H1 (cell line): ENCODE results near the gene SPINT1. TPM values are rescaled to one million over a fixed set of nuclear protein-coding genes. Genes with fewer than 3 reads are reported as not detected.

ENCODE experiments used
- CTCF ChIA-PET: fragments of 300-600 bp; sonication (Branson Sonifier 250); formaldehyde crosslinking; loops from one replicate; lab custom pipeline; 2021; ENCODE audit not compliant: partially characterized antibody; lab: Charles Lee
- POLR2A ChIA-PET: fragments of 300-600 bp; sonication (Branson Sonifier 250); formaldehyde crosslinking; loops from one replicate; lab custom pipeline; 2021; ENCODE audit warnings: inconsistent platforms; ENCODE audit not compliant: partially characterized antibody; lab: Charles Lee
- DNase-seq, 2 experiments: peaks; one replicate each; pipeline versions ENCODE4 v3.0.0 to v3.0.0-alpha.2; 2010 to 2022; ENCODE audit warnings: low spot score in 2 of 2, low read depth in 1 of 2, mixed read lengths in 1 of 2
- FAIRE-seq: peaks from 2 replicates; lab custom pipeline; 2011; peaks lifted over from hg19 to GRCh38; lab: Jason Lieb, UNC
- H2AFZ ChIP-seq: 2 replicates; pipeline ENCODE4 v1.8.1; 2012; ENCODE audit warnings: low read length, inconsistent platforms
- H2AK5ac ChIP-seq: 2 replicates; pipeline ENCODE4 v1.6.1; 2013; ENCODE audit warnings: low read depth, low read length
- H2BK120ac ChIP-seq: replicated peaks from 2 replicates; pipeline ENCODE3; 2013; ENCODE audit warnings: low read depth, low read length, inconsistent platforms
- H2BK12ac ChIP-seq: 2 replicates; pipeline ENCODE4 v1.6.1; 2013; ENCODE audit warnings: low read depth, low read length
- H2BK15ac ChIP-seq: 2 replicates; pipeline ENCODE4 v1.6.1; 2013; ENCODE audit warnings: low read length
- H2BK20ac ChIP-seq: 2 replicates; pipeline ENCODE4 v1.6.1; 2013; ENCODE audit warnings: low read length
- H2BK5ac ChIP-seq: 2 replicates; pipeline ENCODE4 v1.6.1; 2013; ENCODE audit warnings: low read depth, low read length
- H3K14ac ChIP-seq: 2 replicates; pipeline ENCODE4 v1.6.1; 2013; ENCODE audit warnings: inconsistent platforms; ENCODE audit not compliant: insufficient read length
- H3K18ac ChIP-seq: 2 replicates; pipeline ENCODE4 v1.6.1; 2013; ENCODE audit warnings: low read length; ENCODE audit errors: extremely low read depth
- H3K23ac ChIP-seq: 2 replicates; pipeline ENCODE4 v1.6.1; 2013; ENCODE audit warnings: inconsistent platforms; ENCODE audit not compliant: insufficient read length
- H3K23me2 ChIP-seq: 2 replicates; pipeline ENCODE4 v1.6.1; 2013; ENCODE audit warnings: low read depth, low read length
- H3K27ac ChIP-seq: 2 replicates; pipeline ENCODE4 v1.6.1; 2011; ENCODE audit warnings: low read depth, low read length, inconsistent platforms
- H3K27me3 ChIP-seq, 4 experiments: replicated peaks in 1 of 4; 1 replicate in 1 of 4; 2 replicates in 3 of 4; pipeline versions ENCODE4 v1.6.1 to v1.8.1; 2011 to 2013; ENCODE audit warnings: low read length in 3 of 4, mild to moderate bottlenecking in 3 of 4, inconsistent platforms in 2 of 4, mixed read lengths in 2 of 4, moderate library complexity in 1 of 4; ENCODE audit not compliant: control insufficient read depth in 3 of 4, insufficient read depth in 3 of 4; ENCODE audit errors: extremely low read depth in 1 of 4
- H3K36me3 ChIP-seq, 4 experiments: 2 replicates each; pipeline versions ENCODE4 v1.6.1 to v1.8.1; 2011 to 2013; ENCODE audit warnings: mild to moderate bottlenecking in 4 of 4, low read length in 3 of 4, moderate library complexity in 2 of 4, control low read depth in 1 of 4, inconsistent platforms in 1 of 4; ENCODE audit not compliant: insufficient read depth in 4 of 4, control insufficient read depth in 2 of 4
- H3K4ac ChIP-seq: replicated peaks from 2 replicates; pipeline ENCODE3; 2013; ENCODE audit warnings: low read length, low read depth, mixed read lengths, inconsistent platforms; ENCODE audit not compliant: insufficient read length
- H3K4me1 ChIP-seq, 4 experiments: replicated peaks in 1 of 4; 1 replicate in 1 of 4; 2 replicates in 3 of 4; pipeline versions ENCODE4 v1.6.1 to v1.8.1; 2011 to 2013; ENCODE audit warnings: low read length in 3 of 4, inconsistent platforms in 2 of 4, mixed read lengths in 1 of 4; ENCODE audit not compliant: insufficient read depth in 4 of 4, control insufficient read depth in 3 of 4
- H3K4me2 ChIP-seq, 2 experiments: 2 replicates each; pipeline versions ENCODE4 v1.6.1 to v1.8.1; 2011 to 2013; ENCODE audit warnings: low read depth in 2 of 2, low read length in 2 of 2, control low read depth in 1 of 2, inconsistent platforms in 1 of 2, mild to moderate bottlenecking in 1 of 2; ENCODE audit not compliant: insufficient read depth in 1 of 2
- H3K4me3 ChIP-seq, 4 experiments: fragments of 200-600, 300-600 bp in 1 of 4; sonication (generic), shearing (Covaris generic), sonication (Bioruptor Twin) in 1 of 4; 2 replicates each; pipeline versions ENCODE4 v1.5.1 to v1.8.1; 2011 to 2016; ENCODE audit warnings: low read length in 4 of 4, low read depth in 3 of 4, control low read depth in 2 of 4, inconsistent platforms in 2 of 4, mild to moderate bottlenecking in 2 of 4, mixed read lengths in 1 of 4, moderate library complexity in 1 of 4; ENCODE audit not compliant: insufficient read depth in 2 of 4; ENCODE audit errors: extremely low read depth in 1 of 4
- H3K56ac ChIP-seq: replicated peaks from 2 replicates; pipeline ENCODE3; 2013; ENCODE audit warnings: low read depth, mild to moderate bottlenecking, mixed read lengths, low read length, inconsistent platforms; ENCODE audit not compliant: insufficient read length
- H3K79me1 ChIP-seq: 2 replicates; pipeline ENCODE4 v1.6.1; 2013; ENCODE audit warnings: low read depth, low read length, control low read depth
- H3K79me2 ChIP-seq, 2 experiments: 2 replicates each; pipeline versions ENCODE4 v1.6.1 to v1.8.1; 2012 to 2013; ENCODE audit warnings: low read length in 2 of 2, mild to moderate bottlenecking in 2 of 2, inconsistent platforms in 1 of 2; ENCODE audit not compliant: insufficient read depth in 2 of 2, control insufficient read depth in 1 of 2
- H3K9ac ChIP-seq, 4 experiments: replicated peaks in 1 of 4; 1 replicate in 1 of 4; 2 replicates in 3 of 4; pipeline versions ENCODE4 v1.6.1 to v1.8.1; 2011 to 2013; ENCODE audit warnings: low read depth in 3 of 4, low read length in 3 of 4, control low read depth in 2 of 4, mild to moderate bottlenecking in 2 of 4, moderate library complexity in 2 of 4, inconsistent platforms in 1 of 4; ENCODE audit errors: extremely low read depth in 1 of 4
- H3K9me3 ChIP-seq, 2 experiments: 2 replicates each; pipeline versions ENCODE4 v1.6.1 to v1.8.1; 2012 to 2013; ENCODE audit warnings: mild to moderate bottlenecking in 2 of 2, moderate library complexity in 2 of 2, control low read depth in 1 of 2, inconsistent platforms in 1 of 2, low read depth in 1 of 2, low read length in 1 of 2, mixed read lengths in 1 of 2; ENCODE audit not compliant: insufficient read depth in 2 of 2
- H4K20me1 ChIP-seq, 2 experiments: replicated peaks in 1 of 2; 2 replicates each; pipeline versions ENCODE3 to v1.8.1; 2011 to 2013; ENCODE audit warnings: inconsistent platforms in 2 of 2, low read length in 2 of 2, mild to moderate bottlenecking in 1 of 2; ENCODE audit not compliant: insufficient read depth in 2 of 2, control insufficient read depth in 1 of 2
- H4K5ac ChIP-seq: 2 replicates; pipeline ENCODE4 v1.6.1; 2013; ENCODE audit warnings: low read length, low read depth, mixed read lengths, inconsistent platforms; ENCODE audit not compliant: insufficient read length
- H4K8ac ChIP-seq: 2 replicates; pipeline ENCODE4 v1.8.0; 2013; ENCODE audit warnings: mild to moderate bottlenecking, moderate library complexity, low read length, inconsistent platforms; ENCODE audit not compliant: insufficient read depth; ENCODE audit errors: extremely low read depth
- H4K91ac ChIP-seq: replicated peaks from 2 replicates; pipeline ENCODE3; 2013; ENCODE audit warnings: low read length, mixed read lengths, inconsistent platforms; ENCODE audit not compliant: insufficient read length
- ATF2 ChIP-seq: IDR thresholded peaks from 2 replicates; pipeline ENCODE4 v1.6.1; 2012; ENCODE audit warnings: low read length, inconsistent platforms
- CREB1 ChIP-seq: IDR thresholded peaks from 2 replicates; pipeline ENCODE4 v1.6.1; 2012; ENCODE audit warnings: inconsistent platforms
- CTBP2 ChIP-seq: IDR thresholded peaks from 2 replicates; pipeline ENCODE4 v1.7.0; 2011; ENCODE audit warnings: borderline replicate concordance, mild to moderate bottlenecking, moderate library complexity, mixed read lengths, low read length; ENCODE audit not compliant: insufficient read depth, insufficient read length
- EZH2 ChIP-seq: fragments of 200-600 bp; sonication (generic); IDR thresholded peaks from 2 replicates; pipeline ENCODE4 v1.7.1; 2012; ENCODE audit warnings: low read depth, mild to moderate bottlenecking, moderate library complexity, low read length, inconsistent platforms; ENCODE audit not compliant: severe bottlenecking
- JUND ChIP-seq: IDR thresholded peaks from 2 replicates; pipeline ENCODE4 v1.6.1; 2011; ENCODE audit warnings: mild to moderate bottlenecking, improper control_type of control experiment, low read length
- KDM4A ChIP-seq: IDR thresholded peaks from one replicate; pipeline ENCODE4 v1.7.1; 2012; ENCODE audit warnings: low read depth, mild to moderate bottlenecking, moderate library complexity, low read length, inconsistent platforms; ENCODE audit not compliant: severe bottlenecking
- PHF8 ChIP-seq: fragments of 200-600 bp; sonication (generic); conservative IDR thresholded peaks from 2 replicates; pipeline ENCODE4 v1.7.1; 2012; ENCODE audit warnings: low read depth, mild to moderate bottlenecking, inconsistent platforms, low read length, moderate library complexity
- POLR2A ChIP-seq, 2 experiments: IDR thresholded peaks; 1 replicate in 1 of 2; 2 replicates in 1 of 2; pipeline ENCODE4 v1.6.1; 2011; ENCODE audit warnings: low read depth in 2 of 2, low read length in 2 of 2, mild to moderate bottlenecking in 2 of 2; ENCODE audit errors: control extremely low read depth in 1 of 2
- POLR2AphosphoS5 ChIP-seq: IDR thresholded peaks from 2 replicates; pipeline ENCODE4 v1.6.1; 2011; ENCODE audit warnings: low read depth, low read length
- RFX5 ChIP-seq: IDR thresholded peaks from 2 replicates; pipeline ENCODE4 v1.6.1; 2011; ENCODE audit warnings: low read depth, low read length, improper control_type of control experiment, borderline replicate concordance
- SIRT6 ChIP-seq: IDR thresholded peaks from one replicate; pipeline ENCODE4 v1.7.1; 2012; ENCODE audit warnings: low read length, inconsistent platforms
- TAF1 ChIP-seq: IDR thresholded peaks from 2 replicates; pipeline ENCODE4 v1.6.1; 2011; ENCODE audit warnings: mild to moderate bottlenecking, low read depth, low read length
- YY1 ChIP-seq: IDR thresholded peaks from 2 replicates; pipeline ENCODE4 v1.6.1; 2011; ENCODE audit warnings: low read depth, mild to moderate bottlenecking, low read length
- WGBS, 2 experiments: shearing (Covaris generic) in 1 of 2; methylation state at CpG; one replicate each; pipeline versions ENCODE4 v1.1.6 to v1.1.7; 2013 to 2015; ENCODE audit warnings: low lambda C conversion rate in 2 of 2, mixed read lengths in 2 of 2, inconsistent platforms in 1 of 2, low coverage in 1 of 2, missing lambda C conversion rate in 1 of 2; ENCODE audit not compliant: insufficient replicate concordance in 2 of 2, insufficient coverage in 1 of 2, insufficient read length in 1 of 2; ENCODE audit errors: extremely low coverage in 1 of 2, missing lambda C conversion rate in 1 of 2; 5-methylcytosine and 5-hydroxymethylcytosine counted together
- polyA plus RNA-seq, 7 experiments: library from polyadenylated mRNA; depleted of rRNA in 3 of 7; stranded (reverse) in 5 of 7; unstranded in 2 of 7; fragments of >200 nt in 5 of 7; fragments of 200-250 nt in 2 of 7; gene quantifications; 1 replicate in 5 of 7; 2 replicates in 1 of 7; 4 replicates in 1 of 7; pipeline versions ENCODE4 v1.2.1 to v1.2.3, GENCODE V29; 2011 to 2013; ENCODE audit warnings: missing spikeins in 2 of 7, mixed read lengths in 2 of 7
- total RNA-seq: library from RNA; stranded (reverse); fragmentation: NEBNext Ultra II Directional; extraction: Animal tissue kit (Norgen Biotek cat#: 25700); gene quantifications from 2 replicates; pipeline ENCODE4 v1.2.1, GENCODE V29; 2021

The SPINT1 gene
- total and polyA plus RNA-seq, 2 of the 8 experiments (the other 6 are each of a cell fraction or from before 2014, with no cell fraction given), result 117 to 155 TPM

GRCh38 chr15:40878785-40879184 is 34.9 kb downstream of the SPINT1 start:
- Histone ChIP-seq H3K56ac (no peak overlapping the region), H3K4me1 (peaks cover 0 to 3% (median 2%) of the 10 kb centered on the region in 4 experiments; a peak in 3 of 7 replicates), H3K27me3 (0 out of 7 replicates have a peak, but pooled peaks cover 0 to 2% (median 0%) of the 10 kb centered on the region in 4 experiments), H2AFZ (0 out of 2 replicates have a peak overlapping the region, but pooled peaks have one; percentile 62), H3K4ac (no peak overlapping the region), H2BK12ac (no peak overlapping the region), H3K27ac (no peak overlapping the region), H4K5ac (no peak overlapping the region), H3K9ac (no peak overlapping the region), H2BK15ac (no peak overlapping the region), H4K91ac (no peak overlapping the region), H3K36me3 (no peaks in the 10 kb centered on the region), H3K23ac (no peak overlapping the region), H2BK20ac (no peak overlapping the region), H2BK5ac (no peak overlapping the region), H4K20me1 (no peaks in the 10 kb centered on the region), H3K4me3 (no peak overlapping the region), H3K9me3 (no peaks in the 10 kb centered on the region), H4K8ac (no peak overlapping the region)
- POLR2A ChIA-PET, result interaction anchor here (0.9 to 1.4 kb wide), 3 partner anchors 12 to 185 kb away, joined by 3 to 4 read pairs (median 3); no protein-coding TSS in a partner anchor
- 75% methylated on average over 1 of the region's 1 CpG; no CpG with 5 or more reads in 1 of the 2 experiments for WGBS, 2 experiments
- CTCF ChIA-PET, result interaction anchor here (1.0 to 10.9 kb wide), 3 partner anchors 16 to 134 kb away, joined by 3 to 63 read pairs (median 3); partner anchors contain the start of gene VPS18
- FAIRE-seq, result no peak
- TF ChIP-seq TAF1 (no peak), JUND (peak; percentile 64; the same call in 1 of the 2 replicates), CTBP2 (no peak), PHF8 (no peak), POLR2A (IDR thresholded peaks at IDR 0.05; ENCODE audit: control extremely low read depth in 1 of 2, low read depth in 2 of 2, low read length in 2 of 2) (no peak), RFX5 (peak; percentile 67), ATF2 (no peak), YY1 (no peak), KDM4A (no peak), POLR2AphosphoS5 (no peak), EZH2 (no peak), SIRT6 (no peak), CREB1 (no peak)
- TF ChIP-seq, all 59 proteins: peak for 2
- H3K18ac ChIP-seq, result no peak overlapping the region
- no peak for DNase-seq
- no peak overlapping the region for H2AK5ac ChIP-seq
- H2BK120ac ChIP-seq, result no peak overlapping the region
- no peaks in the 10 kb centered on the region for H3K79me1 ChIP-seq
- no peaks in the 10 kb centered on the region for H3K23me2 ChIP-seq
- no peak overlapping the region for H3K14ac ChIP-seq
- H3K4me2 ChIP-seq, result 0 out of 4 replicates have a peak overlapping the region, but pooled peaks of 1 of the 2 experiments have one; percentile 25
- no peaks in the 10 kb centered on the region for H3K79me2 ChIP-seq
